ENCODE data around the gene DEFB124. TPM values are rescaled to one million over a fixed set of nuclear protein-coding genes. Genes with fewer than 3 reads are reported as not detected.

Gene DEFB124
- total and polyA plus RNA-seq, 5 donors from 2014 or later, result not detected

- Mint-ChIP-seq H3K9me3 (peaks cover 0 to 2% (median 0%) of the 10 kb centered on the region in 7 donors), H3K27ac (no peak overlapping the region), H3K36me3 (no peaks in the 10 kb centered on the region), H3K4me1 (peaks cover 0 to 5% (median 1%) of the 10 kb centered on the region in 4 donors), H3K27me3 (peaks cover 21% of the 10 kb centered on the region), H3K4me3 (no peak overlapping the region)
- no peaks in the 10 kb centered on the region for H3K27me3 ChIP-seq (ENCODE audit: control insufficient read depth, insufficient read depth, low read length)
- H3K9me3 ChIP-seq (ENCODE audit: control insufficient read depth in 2 of 2, low read length in 2 of 2), result no peaks in the 10 kb centered on the region
- H3K4me1 ChIP-seq (ENCODE audit: control insufficient read depth, insufficient read depth, low read length, poor library complexity, severe bottlenecking), result no peaks in the 10 kb centered on the region
- no peaks in the 10 kb centered on the region for H3K36me3 ChIP-seq (ENCODE audit: control insufficient read depth, insufficient read depth, low read length)
- H3K4me3 ChIP-seq (ENCODE audit: low read depth, low read length), result no peak overlapping the region
- no peak overlapping the region for H3K27ac ChIP-seq (ENCODE audit: insufficient read depth, low read length, poor library complexity, severe bottlenecking)
- ATAC-seq (ENCODE audit: low read depth in 2 of 2) (no peak), DNase-seq (no peak)
Measured at GRCh38 chr20:31497838-31498540, 23.1 kb upstream of the DEFB124 start.

- Histone ChIP-seq H3K4me1 (ENCODE audit: control insufficient read depth, insufficient read depth, low read length, poor library complexity, severe bottlenecking) (no peaks in the 10 kb centered on the region), H3K9me3 (ENCODE audit: control insufficient read depth in 2 of 2, low read length in 2 of 2) (no peaks in the 10 kb centered on the region), H3K36me3 (ENCODE audit: control insufficient read depth, insufficient read depth, low read length) (no peaks in the 10 kb centered on the region), H3K27me3 (ENCODE audit: control insufficient read depth, insufficient read depth, low read length) (no peaks in the 10 kb centered on the region), H3K27ac (ENCODE audit: insufficient read depth, low read length, poor library complexity, severe bottlenecking) (no peak overlapping the region), H3K4me3 (ENCODE audit: low read depth, low read length) (no peak overlapping the region)
- H3K27me3 Mint-ChIP-seq, result peaks cover 21% of the 10 kb centered on the region
- H3K4me3 Mint-ChIP-seq, result no peak overlapping the region
- ATAC-seq (ENCODE audit: low read depth in 2 of 2) (no peak), DNase-seq (no peak)
- no peaks in the 10 kb centered on the region for H3K36me3 Mint-ChIP-seq
- no peak overlapping the region for H3K27ac Mint-ChIP-seq
- peaks cover 0 to 5% (median 0%) of the 10 kb centered on the region in 4 donors for H3K4me1 Mint-ChIP-seq
- H3K9me3 Mint-ChIP-seq, result peaks cover 0 to 2% (median 0%) of the 10 kb centered on the region in 7 donors
Measured at GRCh38 chr20:31496761-31497295, 21.9 kb upstream of the DEFB124 start.

- H3K4me3 Mint-ChIP-seq, result no peak overlapping the region
- no peak for DNase-seq
- Histone ChIP-seq H3K27ac (ENCODE audit: insufficient read depth, low read length, poor library complexity, severe bottlenecking) (no peak overlapping the region), H3K4me3 (ENCODE audit: low read depth, low read length) (no peak overlapping the region), H3K36me3 (ENCODE audit: control insufficient read depth, insufficient read depth, low read length) (no peaks in the 10 kb centered on the region), H3K27me3 (ENCODE audit: control insufficient read depth, insufficient read depth, low read length) (no peaks in the 10 kb centered on the region), H3K9me3 (ENCODE audit: control insufficient read depth in 2 of 2, low read length in 2 of 2) (no peaks in the 10 kb centered on the region), H3K4me1 (ENCODE audit: control insufficient read depth, insufficient read depth, low read length, poor library complexity, severe bottlenecking) (no peaks in the 10 kb centered on the region)
- H3K4me1 Mint-ChIP-seq, result peaks cover 0 to 5% (median 0%) of the 10 kb centered on the region in 4 donors
- H3K27me3 Mint-ChIP-seq, result peaks cover 25% of the 10 kb centered on the region
- no peak overlapping the region for H3K27ac Mint-ChIP-seq
- no peak for ATAC-seq (ENCODE audit: low read depth in 2 of 2)
- H3K9me3 Mint-ChIP-seq, result peaks cover 0 to 2% (median 0%) of the 10 kb centered on the region in 7 donors
- no peaks in the 10 kb centered on the region for H3K36me3 Mint-ChIP-seq
Measured at GRCh38 chr20:31494131-31494530, 19.2 kb upstream of the DEFB124 start.

- Histone ChIP-seq H3K9me3 (ENCODE audit: control insufficient read depth in 2 of 2, low read length in 2 of 2) (no peaks in the 10 kb centered on the region), H3K4me3 (ENCODE audit: low read depth, low read length) (no peak overlapping the region), H3K27me3 (ENCODE audit: control insufficient read depth, insufficient read depth, low read length) (no peaks in the 10 kb centered on the region), H3K27ac (ENCODE audit: insufficient read depth, low read length, poor library complexity, severe bottlenecking) (no peak overlapping the region), H3K4me1 (ENCODE audit: control insufficient read depth, insufficient read depth, low read length, poor library complexity, severe bottlenecking) (no peaks in the 10 kb centered on the region), H3K36me3 (ENCODE audit: control insufficient read depth, insufficient read depth, low read length) (no peaks in the 10 kb centered on the region)
- Mint-ChIP-seq H3K4me3 (no peak overlapping the region), H3K36me3 (no peaks in the 10 kb centered on the region), H3K4me1 (no peaks in the 10 kb centered on the region), H3K27me3 (peaks cover 35% of the 10 kb centered on the region), H3K27ac (no peak overlapping the region), H3K9me3 (no peaks in the 10 kb centered on the region)
- no peak for DNase-seq
- ATAC-seq (ENCODE audit: low read depth in 2 of 2), result no peak
Measured at GRCh38 chr20:31490752-31491151, 15.8 kb upstream of the DEFB124 start.

- Mint-ChIP-seq H3K4me3 (no peak overlapping the region), H3K36me3 (no peaks in the 10 kb centered on the region), H3K27me3 (peaks cover 31% of the 10 kb centered on the region), H3K4me1 (no peaks in the 10 kb centered on the region), H3K27ac (no peak overlapping the region), H3K9me3 (no peaks in the 10 kb centered on the region)
- Histone ChIP-seq H3K36me3 (ENCODE audit: control insufficient read depth, insufficient read depth, low read length) (no peaks in the 10 kb centered on the region), H3K27me3 (ENCODE audit: control insufficient read depth, insufficient read depth, low read length) (no peaks in the 10 kb centered on the region), H3K27ac (ENCODE audit: insufficient read depth, low read length, poor library complexity, severe bottlenecking) (no peak overlapping the region), H3K4me3 (ENCODE audit: low read depth, low read length) (no peak overlapping the region), H3K4me1 (ENCODE audit: control insufficient read depth, insufficient read depth, low read length, poor library complexity, severe bottlenecking) (no peaks in the 10 kb centered on the region), H3K9me3 (ENCODE audit: control insufficient read depth in 2 of 2, low read length in 2 of 2) (no peaks in the 10 kb centered on the region)
- DNase-seq (no peak), ATAC-seq (ENCODE audit: low read depth in 2 of 2) (no peak)
Measured at GRCh38 chr20:31489152-31489551, 14.2 kb upstream of the DEFB124 start.

GRCh38 chr20:31488115-31488514 lies 13.2 kb upstream of the DEFB124 start:
- Mint-ChIP-seq H3K27me3 (peaks cover 35% of the 10 kb centered on the region), H3K4me1 (peaks cover 0 to 4% (median 0%) of the 10 kb centered on the region in 4 donors), H3K27ac (no peak overlapping the region), H3K4me3 (no peak overlapping the region), H3K9me3 (no peaks in the 10 kb centered on the region), H3K36me3 (no peaks in the 10 kb centered on the region)
- ATAC-seq (ENCODE audit: low read depth in 2 of 2) (no peak), DNase-seq (no peak)
- Histone ChIP-seq H3K27ac (ENCODE audit: insufficient read depth, low read length, poor library complexity, severe bottlenecking) (no peak overlapping the region), H3K4me3 (ENCODE audit: low read depth, low read length) (no peak overlapping the region), H3K4me1 (ENCODE audit: control insufficient read depth, insufficient read depth, low read length, poor library complexity, severe bottlenecking) (no peaks in the 10 kb centered on the region), H3K36me3 (ENCODE audit: control insufficient read depth, insufficient read depth, low read length) (no peaks in the 10 kb centered on the region), H3K9me3 (ENCODE audit: control insufficient read depth in 2 of 2, low read length in 2 of 2) (no peaks in the 10 kb centered on the region), H3K27me3 (ENCODE audit: control insufficient read depth, insufficient read depth, low read length) (no peaks in the 10 kb centered on the region)

- no peaks in the 10 kb centered on the region for H3K4me1 ChIP-seq (ENCODE audit: control insufficient read depth, insufficient read depth, low read length, poor library complexity, severe bottlenecking)
- no peaks in the 10 kb centered on the region for H3K36me3 ChIP-seq (ENCODE audit: control insufficient read depth, insufficient read depth, low read length)
- H3K27ac ChIP-seq (ENCODE audit: insufficient read depth, low read length, poor library complexity, severe bottlenecking), result no peak overlapping the region
- peaks cover 0 to 1% (median 0%) of the 10 kb centered on the region in 7 donors for H3K9me3 Mint-ChIP-seq
- no peak for DNase-seq
- peaks cover 3% of the 10 kb centered on the region for H3K36me3 Mint-ChIP-seq
- peaks cover 3% of the 10 kb centered on the region for H3K27me3 ChIP-seq (ENCODE audit: control insufficient read depth, insufficient read depth, low read length)
- ATAC-seq (ENCODE audit: low read depth in 2 of 2), result no peak
- H3K4me3 ChIP-seq (ENCODE audit: low read depth, low read length), result no peak overlapping the region
- H3K27ac Mint-ChIP-seq, result no peak overlapping the region
- H3K4me1 Mint-ChIP-seq, result peaks cover 0 to 4% (median 0%) of the 10 kb centered on the region in 4 donors
- H3K4me3 Mint-ChIP-seq, result no peak overlapping the region
- H3K9me3 ChIP-seq (ENCODE audit: control insufficient read depth in 2 of 2, low read length in 2 of 2), result no peaks in the 10 kb centered on the region
- peaks cover 39% of the 10 kb centered on the region for H3K27me3 Mint-ChIP-seq
Measured at GRCh38 chr20:31485450-31486339, 10.8 kb upstream of the DEFB124 start.

Data from CD4-positive, CD25-positive, alpha-beta regulatory T cell (primary cell).